Neural crest cell (in vitro differentiated cells): Measurements from ENCODE around the gene PRR23B. TPM values are rescaled to one million over a fixed set of nuclear protein-coding genes. Genes with fewer than 3 reads are reported as not detected.
"Not testable (repeated sequence)": the region's sequence is repeated elsewhere in the genome, so short reads cannot be mapped to it uniquely, and the experiment has no call there.

Experiments used
- DNase-seq: peaks from one replicate; pipeline ENCODE4 v3.0.0; 2021; ENCODE audit warnings: low read depth, mixed read lengths, low spot score
- H3K27ac Mint-ChIP-seq: one replicate; pipeline ENCODE4 v1.8.0; 2021; ENCODE audit warnings: mild to moderate bottlenecking, mixed read lengths; ENCODE audit not compliant: unreplicated experiment
- H3K27me3 Mint-ChIP-seq: 2 replicates; pipeline ENCODE4 v1.8.0; 2021; ENCODE audit warnings: low read depth, mild to moderate bottlenecking, mixed read lengths
- H3K36me3 Mint-ChIP-seq: 2 replicates; pipeline ENCODE4 v1.8.0; 2021; ENCODE audit warnings: low read depth, mild to moderate bottlenecking, mixed read lengths
- H3K4me1 Mint-ChIP-seq: 2 replicates; pipeline ENCODE4 v1.8.0; 2021; ENCODE audit warnings: mixed read lengths
- H3K4me3 Mint-ChIP-seq: one replicate; pipeline ENCODE4 v1.8.0; 2021; ENCODE audit warnings: mild to moderate bottlenecking, mixed read lengths
- H3K9me3 Mint-ChIP-seq: 2 replicates; pipeline ENCODE4 v1.8.0; 2021; ENCODE audit warnings: mixed read lengths
- total RNA-seq: library from RNA; stranded (reverse); gene quantifications from 2 replicates; pipeline ENCODE4 v1.2.1, GENCODE V29; 2021
- TF ChIP-seq, protein P1 (sequence below): fragments of 200-600 bp; sonication (generic); conservative IDR thresholded peaks from 2 replicates; pipeline ENCODE4 v1.5.0; 2021; ENCODE audit warnings: antibody characterized with exemption, mild to moderate bottlenecking

The PRR23B gene
- total RNA-seq, 1 donor from 2014 or later = not detected

DNA sequence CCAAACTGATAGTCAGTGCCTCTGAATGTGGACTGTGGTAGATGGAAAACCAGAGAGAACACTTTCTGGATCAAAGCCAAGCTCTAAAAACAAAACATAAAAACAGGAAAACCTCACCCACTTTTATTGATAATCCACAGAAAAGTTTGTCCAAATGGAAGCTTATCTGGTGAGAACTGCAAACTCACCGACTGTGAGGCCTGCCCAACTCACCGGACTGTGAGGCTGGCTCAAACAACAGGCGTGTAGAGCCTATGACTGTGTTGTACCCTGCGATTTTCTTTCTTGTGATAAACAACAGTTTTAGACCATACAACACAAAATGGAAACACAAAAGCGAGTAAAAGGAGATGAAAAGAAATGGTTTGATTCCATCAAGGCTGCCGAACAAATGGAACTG lies 16.8 kb upstream of the PRR23B start:
- Mint-ChIP-seq H3K9me3 (no peaks in the 10 kb centered on the region), H3K27me3 (peaks cover 10% of the 10 kb centered on the region), H3K27ac (no peak overlapping the region), H3K4me3 (no peak overlapping the region), H3K4me1 (no peaks in the 10 kb centered on the region), H3K36me3 (no peaks in the 10 kb centered on the region)
- no peak for DNase-seq
- TF ChIP-seq, protein P1, sequence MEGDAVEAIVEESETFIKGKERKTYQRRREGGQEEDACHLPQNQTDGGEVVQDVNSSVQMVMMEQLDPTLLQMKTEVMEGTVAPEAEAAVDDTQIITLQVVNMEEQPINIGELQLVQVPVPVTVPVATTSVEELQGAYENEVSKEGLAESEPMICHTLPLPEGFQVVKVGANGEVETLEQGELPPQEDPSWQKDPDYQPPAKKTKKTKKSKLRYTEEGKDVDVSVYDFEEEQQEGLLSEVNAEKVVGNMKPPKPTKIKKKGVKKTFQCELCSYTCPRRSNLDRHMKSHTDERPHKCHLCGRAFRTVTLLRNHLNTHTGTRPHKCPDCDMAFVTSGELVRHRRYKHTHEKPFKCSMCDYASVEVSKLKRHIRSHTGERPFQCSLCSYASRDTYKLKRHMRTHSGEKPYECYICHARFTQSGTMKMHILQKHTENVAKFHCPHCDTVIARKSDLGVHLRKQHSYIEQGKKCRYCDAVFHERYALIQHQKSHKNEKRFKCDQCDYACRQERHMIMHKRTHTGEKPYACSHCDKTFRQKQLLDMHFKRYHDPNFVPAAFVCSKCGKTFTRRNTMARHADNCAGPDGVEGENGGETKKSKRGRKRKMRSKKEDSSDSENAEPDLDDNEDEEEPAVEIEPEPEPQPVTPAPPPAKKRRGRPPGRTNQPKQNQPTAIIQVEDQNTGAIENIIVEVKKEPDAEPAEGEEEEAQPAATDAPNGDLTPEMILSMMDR = no peak

DNA sequence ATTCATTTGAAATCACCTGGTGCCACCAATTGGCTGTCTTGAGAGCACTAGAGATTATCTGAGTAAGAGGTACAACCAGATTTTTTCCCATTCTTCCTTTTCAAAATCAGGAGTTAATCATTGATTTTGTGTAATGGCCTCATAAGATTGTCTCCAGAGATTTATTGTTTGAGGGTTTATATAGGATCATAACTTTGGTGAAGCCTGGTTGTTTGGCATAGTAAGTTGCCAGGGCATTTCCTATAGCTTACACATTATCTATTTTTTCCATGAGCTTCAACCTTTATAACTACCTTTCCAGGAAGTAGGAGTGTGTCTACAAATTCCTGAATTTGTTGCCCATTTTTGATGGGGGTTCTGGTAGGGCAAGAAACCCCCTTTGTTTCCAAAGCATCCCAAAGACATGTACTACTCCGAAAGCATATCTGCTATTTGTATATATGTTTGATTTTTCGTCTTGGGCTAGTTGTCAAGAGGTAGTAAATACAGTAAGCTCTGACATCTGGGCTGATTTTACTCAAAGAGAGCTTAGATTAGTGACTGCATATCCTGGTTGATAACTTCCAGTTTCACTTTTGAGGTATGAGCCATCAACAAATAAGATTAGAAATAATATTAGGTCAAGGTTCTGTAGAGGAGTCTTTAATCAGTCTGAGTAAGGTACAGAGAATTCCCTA lies 11.7 kb upstream of the PRR23B start:
- Mint-ChIP-seq H3K9me3 (peaks cover 9% of the 10 kb centered on the region), H3K36me3 (peaks cover 7% of the 10 kb centered on the region), H3K27me3 (peaks cover 28% of the 10 kb centered on the region), H3K4me3 (no peak overlapping the region), H3K4me1 (no peaks in the 10 kb centered on the region), H3K27ac (no peak overlapping the region)
- TF ChIP-seq, protein P1 = no peak
- DNase-seq = no peak

DNA sequence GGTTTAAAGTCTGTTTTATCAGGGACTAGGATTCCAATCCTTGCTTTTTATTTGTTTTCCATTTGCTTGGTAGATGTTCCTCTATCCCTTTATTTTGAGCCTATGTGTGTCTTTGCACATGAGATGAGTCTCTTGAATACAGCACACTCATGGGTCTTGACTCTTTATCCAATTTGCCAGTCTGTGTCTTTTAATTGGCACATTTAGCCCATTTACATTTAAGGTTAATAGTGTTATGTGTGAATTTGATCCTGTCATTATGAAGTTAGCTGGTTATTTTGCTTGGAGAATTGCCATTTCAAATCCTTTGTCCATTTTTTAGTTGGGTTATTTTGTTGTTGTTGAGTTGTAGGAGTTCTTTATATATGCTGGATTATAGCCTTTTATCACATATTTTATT lies 9.8 kb upstream of the PRR23B start:
- not testable (repeated sequence) for DNase-seq, H3K9me3 Mint-ChIP-seq, H3K4me1 Mint-ChIP-seq, H3K27ac Mint-ChIP-seq, H3K4me3 Mint-ChIP-seq, H3K36me3 Mint-ChIP-seq
- peaks cover 28% of the 10 kb centered on the region for H3K27me3 Mint-ChIP-seq

DNA sequence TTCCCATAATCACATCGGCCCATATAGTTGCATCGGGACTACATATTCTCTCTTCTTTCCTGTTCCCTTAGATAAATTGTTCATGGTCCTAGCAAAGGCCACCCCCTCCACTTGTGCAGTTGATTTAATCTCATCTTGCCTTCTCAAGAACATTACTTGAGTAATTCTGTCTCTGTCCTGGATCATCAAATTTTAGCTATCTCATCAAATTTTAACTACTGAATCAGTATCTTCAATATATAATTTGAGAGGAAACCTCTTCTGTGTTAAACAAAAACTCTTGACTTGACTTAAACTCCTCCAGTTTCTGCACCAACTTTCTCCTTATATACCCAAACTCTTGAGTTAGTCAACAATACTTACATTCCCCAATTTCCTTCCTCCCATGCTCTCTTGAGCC lies 4.2 kb upstream of the PRR23B start:
- TF ChIP-seq, protein P1 = no peak
- no peak overlapping the region for H3K27ac Mint-ChIP-seq

DNA sequence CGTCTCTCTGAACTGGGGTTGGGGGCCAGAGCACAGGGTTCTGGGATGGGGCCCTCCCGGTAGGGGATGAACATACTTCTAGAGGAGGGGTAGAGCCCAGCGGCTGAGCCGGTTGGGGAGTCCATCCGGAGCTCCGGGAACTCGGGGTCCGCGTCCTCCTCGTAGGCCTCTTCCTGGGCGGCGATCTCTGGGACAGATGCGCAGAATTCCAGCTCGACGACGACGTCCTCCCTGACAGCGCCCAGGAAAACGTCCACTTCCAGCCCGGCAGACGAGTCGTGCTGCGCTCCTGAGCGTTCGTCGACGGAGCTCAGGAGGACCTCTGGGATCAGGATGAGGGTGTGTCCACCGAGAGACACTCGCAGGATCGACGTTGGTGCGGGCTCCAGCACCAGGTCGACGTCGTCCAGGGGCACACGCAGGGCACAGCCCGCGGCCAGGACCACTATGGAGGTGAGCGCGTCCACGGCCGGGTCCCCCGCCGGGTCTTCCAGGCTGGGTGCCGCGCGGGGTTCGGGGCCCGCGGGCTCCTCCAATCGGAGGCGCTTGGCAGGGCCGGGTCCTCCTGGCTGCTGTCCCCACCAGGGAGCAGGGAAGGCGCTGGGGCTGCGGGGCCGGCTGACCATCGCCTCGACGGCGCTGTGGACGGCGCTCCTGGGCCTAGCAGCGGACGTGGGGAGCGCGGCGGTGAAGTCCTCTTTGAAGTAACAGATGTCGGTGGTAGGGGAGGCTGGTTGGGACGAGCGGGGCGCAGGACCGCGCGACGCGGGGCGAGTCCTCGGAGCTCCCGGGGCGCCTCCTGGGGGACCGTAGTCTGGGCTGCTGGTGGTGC lies 474 bp downstream of the PRR23B start:
- H3K27ac Mint-ChIP-seq = no peak overlapping the region
- no peak overlapping the region for H3K4me3 Mint-ChIP-seq
- DNase-seq = no peak
- H3K9me3 Mint-ChIP-seq = peaks cover 6% of the 10 kb centered on the region
- H3K36me3 Mint-ChIP-seq = peaks cover 6% of the 10 kb centered on the region
- no peaks in the 10 kb centered on the region for H3K4me1 Mint-ChIP-seq
- TF ChIP-seq, protein P1 = no peak
- H3K27me3 Mint-ChIP-seq = peaks cover 2% of the 10 kb centered on the region

More for the DNA sequence above, 4.2 kb upstream of the PRR23B start:
- Mint-ChIP-seq H3K4me3 (no peak overlapping the region), H3K4me1 (no peaks in the 10 kb centered on the region), H3K27me3 (peaks cover 12% of the 10 kb centered on the region), H3K9me3 (peaks cover 4% of the 10 kb centered on the region), H3K36me3 (peaks cover 1% of the 10 kb centered on the region)
- no peak for DNase-seq

DNA sequence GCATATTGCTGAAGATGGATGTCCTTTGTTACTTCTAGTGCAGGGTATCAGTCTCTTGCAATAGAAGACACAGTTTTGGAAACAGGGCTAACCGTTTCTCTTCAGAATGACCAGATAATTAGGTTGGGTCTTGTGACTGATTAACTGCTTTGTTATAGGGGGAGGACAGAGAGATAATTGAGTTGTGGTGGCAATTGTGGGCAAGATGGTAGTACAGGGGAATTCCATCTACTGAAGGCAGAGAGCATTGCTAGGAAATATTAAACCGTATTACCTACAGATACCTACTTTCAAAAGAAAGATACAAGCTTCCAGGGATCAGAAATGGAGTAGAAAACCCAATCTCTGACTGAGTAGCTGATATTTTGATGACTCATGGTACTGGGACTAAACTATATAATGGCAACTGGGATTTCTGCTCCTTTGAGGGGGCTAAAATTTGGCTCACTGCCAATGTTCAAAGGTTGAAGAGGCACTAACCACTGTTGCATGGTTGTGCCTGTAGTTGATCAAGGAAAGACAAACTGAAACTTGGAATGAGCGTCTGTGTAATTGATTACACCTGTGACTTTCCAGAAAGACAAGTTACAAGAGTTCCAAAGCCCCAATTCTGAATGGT lies 4.2 kb downstream of the PRR23B start:
- Mint-ChIP-seq H3K4me1 (no peaks in the 10 kb centered on the region), H3K27ac (no peak overlapping the region), H3K4me3 (no peak overlapping the region), H3K27me3 (peaks cover 3% of the 10 kb centered on the region), H3K9me3 (peaks cover 16% of the 10 kb centered on the region), H3K36me3 (peaks cover 6% of the 10 kb centered on the region)
- DNase-seq = no peak
- TF ChIP-seq, protein P1 = no peak
